ENCODE results near the gene ACVR1. TPM values are rescaled to one million over a fixed set of nuclear protein-coding genes. Genes with fewer than 3 reads are reported as not detected.

The ACVR1 gene
- total and polyA plus RNA-seq, 9 of the 15 experiments (the other 6 are each of a cell fraction or from before 2014, with no cell fraction given) = 3.8 to 14.3 (median 6.9) TPM

GRCh38 chr2:157898591-157898996 is 22.5 kb upstream of the ACVR1 start (continued):
- TF ChIP-seq, protein P1, sequence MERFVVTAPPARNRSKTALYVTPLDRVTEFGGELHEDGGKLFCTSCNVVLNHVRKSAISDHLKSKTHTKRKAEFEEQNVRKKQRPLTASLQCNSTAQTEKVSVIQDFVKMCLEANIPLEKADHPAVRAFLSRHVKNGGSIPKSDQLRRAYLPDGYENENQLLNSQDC (CRISPR knock-in tag; IDR thresholded peaks at IDR 0.05) = no peak
- TF ChIP-seq KLF16 (IDR thresholded peaks at IDR 0.05) (0 out of 2 replicates have a peak, but pooled peaks have one; percentile 38), USF1 (CRISPR knock-in tag; IDR thresholded peaks at IDR 0.05) (no peak), ZNF224 (CRISPR knock-in tag; IDR thresholded peaks at IDR 0.05) (no peak), TCF3 (CRISPR knock-in tag; IDR thresholded peaks at IDR 0.05) (peak; percentile 66), POLR2B (IDR thresholded peaks at IDR 0.05; ENCODE audit: low read depth, partially characterized antibody) (no peak), SUPT5H (IDR thresholded peaks at IDR 0.05) (no peak), JUNB (CRISPR knock-in tag; conservative IDR thresholded peaks at IDR 0.05) (peak; percentile 80), SP1 (CRISPR knock-in tag; IDR thresholded peaks at IDR 0.05) (no peak), CHD2 (IDR thresholded peaks at IDR 0.05; ENCODE audit: low read depth, low read length) (no peak), ZBTB49 (CRISPR knock-in tag; IDR thresholded peaks at IDR 0.05; ENCODE audit: borderline replicate concordance) (no peak), GATAD2A (IDR thresholded peaks at IDR 0.05) (no peak), ZNF695 (CRISPR knock-in tag; IDR thresholded peaks at IDR 0.05) (no peak), ZNF780A (CRISPR knock-in tag; IDR thresholded peaks at IDR 0.05) (no peak), POU5F1 (IDR thresholded peaks at IDR 0.05; ENCODE audit: borderline replicate concordance, low read depth, low read length, partially characterized antibody) (no peak), SNIP1 (IDR thresholded peaks at IDR 0.05; ENCODE audit: low read depth) (no peak), COPS2 (conservative IDR thresholded peaks at IDR 0.05) (no peak), CXXC5 (CRISPR knock-in tag; IDR thresholded peaks at IDR 0.05) (no peak), HEY1 (CRISPR knock-in tag; IDR thresholded peaks at IDR 0.05; ENCODE audit: borderline replicate concordance) (no peak), FIP1L1 (IDR thresholded peaks at IDR 0.05; ENCODE audit: low read depth, low read length, poor library complexity, severe bottlenecking) (no peak), PTRF (tag; IDR thresholded peaks at IDR 0.05) (no peak), FOSL1 (tag; conservative IDR thresholded peaks at IDR 0.05) (peak; percentile 98), ZBTB7A (IDR thresholded peaks at IDR 0.05; ENCODE audit: borderline replicate concordance, control insufficient read depth, low read depth, low read length) (no peak), ZBTB12 (CRISPR knock-in tag; IDR thresholded peaks at IDR 0.05) (no peak)
- TF ChIP-seq, protein P2, sequence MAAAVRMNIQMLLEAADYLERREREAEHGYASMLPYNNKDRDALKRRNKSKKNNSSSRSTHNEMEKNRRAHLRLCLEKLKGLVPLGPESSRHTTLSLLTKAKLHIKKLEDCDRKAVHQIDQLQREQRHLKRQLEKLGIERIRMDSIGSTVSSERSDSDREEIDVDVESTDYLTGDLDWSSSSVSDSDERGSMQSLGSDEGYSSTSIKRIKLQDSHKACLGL (CRISPR knock-in tag; IDR thresholded peaks at IDR 0.05; ENCODE audit: borderline replicate concordance, poor library complexity, severe bottlenecking) = no peak

Measured in K562 (cell line).